Subcutaneous adipose tissue (tissue), 4 donors: ENCODE data around the gene ZNF804A. TPM values are rescaled to one million over a fixed set of nuclear protein-coding genes. Genes with fewer than 3 reads are reported as not detected.

Experiments
- total RNA-seq, 4 donors: library from RNA; depleted of rRNA; stranded (reverse); fragments of >200 nt; gene quantifications; one replicate each; pipeline ENCODE4 v1.1.0, GENCODE V29; 2016
- TF ChIP-seq, protein P1 (sequence below): fragments of 450-650 bp; IDR thresholded peaks from one replicate; pipeline ENCODE4 v1.5.1; 2016; ENCODE audit warnings: low read depth, mild to moderate bottlenecking, control low read depth, antibody characterized with exemption, moderate library complexity

ZNF804A gene
- total RNA-seq, 4 donors from 2014 or later, result 0.16 to 1.2 (median 0.30) TPM

DNA sequence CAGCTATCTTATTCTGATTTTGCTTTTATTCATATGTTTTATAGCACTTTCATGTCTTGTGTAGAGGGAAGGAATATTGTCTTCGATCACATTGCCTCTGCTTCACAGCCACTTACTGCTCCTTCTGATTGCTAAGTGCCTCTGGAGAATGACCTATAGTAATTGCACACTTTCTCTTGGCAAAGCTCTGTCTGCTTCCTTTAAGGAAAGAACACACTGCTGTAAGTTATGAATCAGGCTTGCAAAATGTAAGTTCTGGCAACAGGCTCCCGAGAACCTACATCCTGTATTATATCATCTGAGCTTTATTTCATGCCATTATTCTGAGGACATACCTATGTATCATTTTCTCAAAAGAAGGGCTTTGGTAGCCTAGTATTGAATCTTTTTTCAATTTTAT, 170.7 kb downstream of the ZNF804A start:
- TF ChIP-seq, protein P1, sequence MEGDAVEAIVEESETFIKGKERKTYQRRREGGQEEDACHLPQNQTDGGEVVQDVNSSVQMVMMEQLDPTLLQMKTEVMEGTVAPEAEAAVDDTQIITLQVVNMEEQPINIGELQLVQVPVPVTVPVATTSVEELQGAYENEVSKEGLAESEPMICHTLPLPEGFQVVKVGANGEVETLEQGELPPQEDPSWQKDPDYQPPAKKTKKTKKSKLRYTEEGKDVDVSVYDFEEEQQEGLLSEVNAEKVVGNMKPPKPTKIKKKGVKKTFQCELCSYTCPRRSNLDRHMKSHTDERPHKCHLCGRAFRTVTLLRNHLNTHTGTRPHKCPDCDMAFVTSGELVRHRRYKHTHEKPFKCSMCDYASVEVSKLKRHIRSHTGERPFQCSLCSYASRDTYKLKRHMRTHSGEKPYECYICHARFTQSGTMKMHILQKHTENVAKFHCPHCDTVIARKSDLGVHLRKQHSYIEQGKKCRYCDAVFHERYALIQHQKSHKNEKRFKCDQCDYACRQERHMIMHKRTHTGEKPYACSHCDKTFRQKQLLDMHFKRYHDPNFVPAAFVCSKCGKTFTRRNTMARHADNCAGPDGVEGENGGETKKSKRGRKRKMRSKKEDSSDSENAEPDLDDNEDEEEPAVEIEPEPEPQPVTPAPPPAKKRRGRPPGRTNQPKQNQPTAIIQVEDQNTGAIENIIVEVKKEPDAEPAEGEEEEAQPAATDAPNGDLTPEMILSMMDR, result no peak

GRCh38 chr2:184769686-184770085, 171.4 kb downstream of the ZNF804A start:
- TF ChIP-seq, protein P1, result no peak

- TF ChIP-seq, protein P1, result no peak
Measured at GRCh38 chr2:184779777-184780176, 181.4 kb downstream of the ZNF804A start.

DNA sequence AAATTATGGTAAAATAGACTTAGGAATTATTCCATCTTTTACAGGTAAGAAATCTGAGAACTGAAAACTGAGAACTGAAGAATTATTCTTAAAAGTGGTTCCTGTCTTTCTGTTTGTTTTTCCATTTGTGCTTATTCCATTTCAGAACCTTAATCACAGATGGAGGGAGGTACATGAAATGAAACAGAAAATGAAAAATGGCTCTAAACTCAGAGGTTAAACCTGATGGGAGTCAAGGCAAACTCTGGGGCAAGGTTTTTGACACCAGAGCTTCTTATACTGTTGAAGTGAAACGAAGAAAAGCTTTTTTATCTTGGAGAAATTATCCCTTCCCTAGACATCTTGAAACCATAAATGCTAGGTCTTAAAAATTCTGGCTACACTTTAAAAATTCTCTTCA, 182.1 kb downstream of the ZNF804A start:
- TF ChIP-seq, protein P1, result no peak

DNA sequence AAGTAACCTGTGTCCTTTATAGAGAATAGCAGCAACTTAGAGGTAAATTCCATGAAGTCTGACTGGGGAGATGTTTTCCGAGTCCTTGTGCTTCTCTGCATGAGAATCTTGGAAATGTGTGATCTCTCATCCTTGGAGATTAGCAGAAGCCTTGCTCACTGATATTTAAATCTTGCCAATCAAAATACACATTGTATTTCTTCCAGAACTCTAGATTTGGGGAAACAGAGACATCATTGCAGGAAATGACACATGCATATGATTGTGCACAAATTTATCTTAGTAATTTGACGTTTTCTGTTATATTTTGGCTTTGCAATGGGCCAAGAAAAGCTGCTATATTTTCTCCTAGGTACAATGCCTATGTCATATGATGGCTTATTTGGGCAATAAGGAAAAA, 182.6 kb downstream of the ZNF804A start:
- TF ChIP-seq, protein P1, result no peak

DNA sequence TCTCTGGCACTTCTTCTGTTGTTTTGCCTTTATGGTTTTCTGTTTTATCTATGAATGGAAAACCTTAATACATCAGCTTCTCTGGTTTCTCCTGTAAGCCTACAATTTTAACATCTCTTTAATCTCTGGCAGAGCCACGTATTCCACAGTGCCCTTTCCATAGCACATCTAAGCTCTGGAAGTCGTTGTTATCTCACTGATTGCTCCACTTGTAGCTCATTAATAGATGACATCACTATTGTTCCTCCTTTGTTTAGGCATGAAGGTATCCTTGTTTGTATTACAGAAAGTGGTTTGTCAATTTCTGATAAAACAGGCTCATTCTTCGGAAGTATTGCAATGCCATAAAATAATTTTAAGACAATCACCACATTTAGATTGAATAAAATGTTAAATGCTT, 185.2 kb downstream of the ZNF804A start:
- TF ChIP-seq, protein P1, result no peak

DNA sequence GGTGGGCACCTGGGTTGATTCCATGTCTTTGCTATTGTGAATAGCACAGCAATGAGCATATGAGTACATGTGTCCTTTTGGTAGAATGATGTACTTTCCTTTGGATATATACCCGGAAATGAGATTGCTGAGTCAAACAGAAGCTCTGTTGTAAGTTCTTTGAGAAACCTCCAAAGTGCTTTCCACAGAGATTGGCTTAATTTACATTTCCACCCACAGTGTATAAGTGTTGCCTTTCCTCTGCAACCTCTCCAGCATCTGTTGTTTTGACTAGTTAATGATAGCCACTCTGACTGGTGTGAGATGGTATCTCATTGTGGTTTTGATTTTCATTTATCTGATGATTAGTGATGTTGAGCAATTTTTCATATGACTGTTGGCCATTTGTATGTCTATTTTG, 194.8 kb downstream of the ZNF804A start:
- TF ChIP-seq, protein P1, result no peak

DNA sequence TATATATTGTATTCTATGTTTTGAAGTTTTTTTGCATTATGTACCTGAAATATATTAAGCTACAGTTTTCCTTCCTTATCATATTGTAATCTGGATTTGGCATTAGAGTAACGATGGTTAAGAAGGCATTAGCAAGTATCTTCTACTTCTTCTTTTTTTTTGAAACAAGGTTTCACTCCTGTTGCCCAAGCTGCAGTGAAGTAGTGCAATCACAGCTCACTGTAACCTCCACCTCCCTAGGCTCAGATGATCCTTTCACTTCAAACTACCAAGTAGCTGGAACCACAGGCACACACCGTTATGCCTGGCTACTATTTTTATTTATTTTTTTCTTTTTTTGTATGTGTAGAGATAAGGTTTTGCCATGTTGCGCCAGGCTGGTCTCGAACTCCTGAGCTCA, 201.1 kb downstream of the ZNF804A start:
- TF ChIP-seq, protein P1, result no peak
